ENCODE results near the gene TMEM25.

Gene TMEM25

DNA sequence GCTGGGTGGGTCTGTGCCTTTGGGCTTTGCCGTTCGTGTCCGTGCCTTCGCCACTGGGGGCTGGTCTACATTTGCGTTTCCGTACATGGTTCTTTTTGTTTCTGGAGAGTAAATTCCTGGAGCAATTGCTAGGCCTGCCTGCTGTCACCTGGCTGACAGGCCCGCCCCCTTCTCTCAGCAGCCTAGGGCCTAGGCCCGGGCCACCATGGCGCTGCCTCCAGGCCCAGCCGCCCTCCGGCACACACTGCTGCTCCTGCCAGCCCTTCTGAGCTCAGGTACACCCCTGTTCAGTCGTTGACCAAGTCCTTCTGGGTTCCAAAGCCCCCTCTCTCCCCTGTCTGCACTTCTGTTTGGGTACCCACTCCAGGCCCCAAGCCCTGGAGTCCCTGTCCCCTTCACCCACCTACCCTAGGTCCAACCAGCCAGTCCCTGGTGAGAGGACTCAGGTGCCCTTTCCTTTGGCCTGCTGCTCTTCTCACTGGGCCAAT, 649 bp downstream of the TMEM25 start:
- no peaks in the 10 kb centered on the region for H3K79me2 ChIP-seq (ENCODE audit: low read length)
- H3K4me2 ChIP-seq (ENCODE audit: low read length), result peak overlapping the region; percentile 80
- H2AFZ ChIP-seq (ENCODE audit: low read depth, low read length), result peak overlapping the region; percentile 98; the same call in 1 of the 2 replicates
- H3K27ac ChIP-seq (ENCODE audit: low read length), result no peak overlapping the region
- H4K20me1 ChIP-seq (ENCODE audit: insufficient read depth, low read length), result no peaks in the 10 kb centered on the region
- H3K27me3 ChIP-seq (ENCODE audit: low read depth, low read length), result no peaks in the 10 kb centered on the region
- TF ChIP-seq EZH2phosphoT487 (IDR thresholded peaks at IDR 0.05; ENCODE audit: low read depth) (no peak), CTCF (IDR thresholded peaks at IDR 0.05; ENCODE audit: low read depth, low read length) (no peak)
- H3K36me3 ChIP-seq (replicated peaks; ENCODE audit: low read depth, low read length), result no peaks in the 10 kb centered on the region
- H3K4me3 ChIP-seq (ENCODE audit: low read length), result peak overlapping the region; percentile 87
- H3K9me3 ChIP-seq (ENCODE audit: insufficient read depth, low read length), result no peaks in the 10 kb centered on the region
- peak overlapping the region; percentile 72; the same call in 1 of the 2 replicates for H3K9ac ChIP-seq (ENCODE audit: low read length)
- H3K4me1 ChIP-seq (ENCODE audit: low read length), result peaks cover 12% of the 10 kb centered on the region

- Histone ChIP-seq H4K20me1 (ENCODE audit: insufficient read depth, low read length) (no peaks in the 10 kb centered on the region), H2AFZ (ENCODE audit: low read depth, low read length) (no peak overlapping the region), H3K4me2 (ENCODE audit: low read length) (peak overlapping the region; percentile 80; the same call in 1 of the 2 replicates), H3K9ac (ENCODE audit: low read length) (no peak overlapping the region), H3K4me1 (ENCODE audit: low read length) (peaks cover 12% of the 10 kb centered on the region), H3K27ac (ENCODE audit: low read length) (no peak overlapping the region), H3K9me3 (ENCODE audit: insufficient read depth, low read length) (no peaks in the 10 kb centered on the region), H3K4me3 (ENCODE audit: low read length) (peak overlapping the region; percentile 87; the same call in 1 of the 2 replicates), H3K36me3 (replicated peaks; ENCODE audit: low read depth, low read length) (no peaks in the 10 kb centered on the region), H3K27me3 (ENCODE audit: low read depth, low read length) (no peaks in the 10 kb centered on the region), H3K79me2 (ENCODE audit: low read length) (no peaks in the 10 kb centered on the region)
- TF ChIP-seq CTCF (IDR thresholded peaks at IDR 0.05; ENCODE audit: low read depth, low read length) (no peak), EZH2phosphoT487 (IDR thresholded peaks at IDR 0.05; ENCODE audit: low read depth) (no peak)
Measured at GRCh38 chr11:118532091-118532490, 1.1 kb downstream of the TMEM25 start.

GRCh38 chr11:118532852-118533768, 2.1 kb downstream of the TMEM25 start:
- Histone ChIP-seq H3K9ac (ENCODE audit: low read length) (no peak overlapping the region), H3K4me3 (ENCODE audit: low read length) (no peak overlapping the region), H4K20me1 (ENCODE audit: insufficient read depth, low read length) (no peaks in the 10 kb centered on the region), H3K9me3 (ENCODE audit: insufficient read depth, low read length) (no peaks in the 10 kb centered on the region), H3K79me2 (ENCODE audit: low read length) (no peaks in the 10 kb centered on the region), H3K27ac (ENCODE audit: low read length) (no peak overlapping the region), H3K4me1 (ENCODE audit: low read length) (peaks cover 16% of the 10 kb centered on the region), H2AFZ (ENCODE audit: low read depth, low read length) (no peak overlapping the region), H3K27me3 (ENCODE audit: low read depth, low read length) (no peaks in the 10 kb centered on the region), H3K4me2 (ENCODE audit: low read length) (no peak overlapping the region), H3K36me3 (replicated peaks; ENCODE audit: low read depth, low read length) (no peaks in the 10 kb centered on the region)
- TF ChIP-seq EZH2phosphoT487 (IDR thresholded peaks at IDR 0.05; ENCODE audit: low read depth) (no peak), CTCF (IDR thresholded peaks at IDR 0.05; ENCODE audit: low read depth, low read length) (no peak)

All from OCI-LY3 (cell line).